Measurements from ENCODE around the gene PHYH.

GRCh38 chr10:13270877-13271551, 28.9 kb downstream of the PHYH start:
- no peak for TF ChIP-seq CTCF (IDR thresholded peaks at IDR 0.05; ENCODE audit: poor library complexity)
- no peak for TF ChIP-seq EZH2 (IDR thresholded peaks at IDR 0.05; ENCODE audit: borderline replicate concordance)

All from hepatocyte (in vitro differentiated cells).